GM18499 (cell line): ENCODE results near the gene TEPSIN.

Source experiments
- ATAC-seq: cut with Tn5 transposase; IDR thresholded peaks from one replicate; pipeline ENCODE4 v1.9.1; 2021; ENCODE audit warnings: moderate number of reproducible peaks; ENCODE audit not compliant: insufficient read depth, unreplicated experiment

Gene TEPSIN

GRCh38 chr17:81200695-81201580, 37.9 kb downstream of the TEPSIN start:
- ATAC-seq, result no peak

DNA sequence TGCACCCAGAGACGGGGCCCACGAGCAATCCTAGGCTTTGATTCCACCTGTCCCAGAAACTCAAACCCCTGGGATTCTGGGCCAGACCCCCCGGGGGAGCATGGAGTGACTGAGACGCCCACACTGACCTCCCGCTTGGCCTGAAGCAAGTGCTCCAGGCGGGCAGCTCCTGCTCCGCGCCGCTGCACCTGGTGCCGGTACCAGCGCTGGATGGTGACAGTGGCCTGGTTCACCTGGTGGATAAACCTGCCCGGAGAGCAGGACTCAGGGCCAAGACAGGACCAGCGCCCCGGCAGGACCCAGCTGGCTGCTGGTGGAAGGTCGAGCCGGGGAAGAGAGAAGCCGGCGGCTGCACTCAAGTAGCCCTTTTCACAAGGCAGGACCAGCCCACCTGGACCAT, 38.7 kb downstream of the TEPSIN start:
- ATAC-seq, result no peak

GRCh38 chr17:81199482-81199830, 39.4 kb downstream of the TEPSIN start:
- ATAC-seq, result no peak

DNA sequence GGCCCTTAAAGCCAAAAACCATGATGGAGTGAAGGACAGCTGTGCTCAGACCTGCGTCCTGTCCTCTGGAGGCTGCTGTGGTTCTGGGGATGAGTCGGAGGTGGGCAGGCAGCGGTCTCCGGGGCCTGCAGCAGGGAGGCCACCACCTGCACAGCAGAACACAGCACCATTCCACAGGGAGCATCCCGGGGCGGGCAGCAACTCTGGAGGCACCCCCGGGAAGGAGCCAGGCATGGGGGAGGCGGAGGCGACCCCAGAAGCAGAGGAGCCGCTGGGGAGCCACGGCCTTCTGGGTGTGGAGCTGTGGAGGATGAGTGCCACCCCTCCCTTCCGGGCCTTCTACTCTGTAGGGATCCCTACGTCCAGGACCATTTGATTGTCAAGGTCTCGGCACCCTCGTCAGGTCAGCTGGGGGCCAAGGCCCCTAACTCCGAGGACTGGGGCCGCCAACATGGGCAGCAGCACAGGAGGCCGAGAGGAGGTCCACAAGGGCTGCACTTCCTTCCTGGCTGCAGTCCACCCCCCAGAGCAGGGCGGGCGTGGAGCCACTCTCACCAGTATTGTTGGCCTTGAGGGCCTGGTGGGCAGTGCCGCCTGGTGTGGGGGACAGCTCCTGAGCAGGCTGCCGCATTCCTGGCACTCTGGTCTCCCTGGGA, 39.9 kb downstream of the TEPSIN start:
- no peak for ATAC-seq

GRCh38 chr17:81197831-81198490, 40.9 kb downstream of the TEPSIN start:
- ATAC-seq, result no peak

DNA sequence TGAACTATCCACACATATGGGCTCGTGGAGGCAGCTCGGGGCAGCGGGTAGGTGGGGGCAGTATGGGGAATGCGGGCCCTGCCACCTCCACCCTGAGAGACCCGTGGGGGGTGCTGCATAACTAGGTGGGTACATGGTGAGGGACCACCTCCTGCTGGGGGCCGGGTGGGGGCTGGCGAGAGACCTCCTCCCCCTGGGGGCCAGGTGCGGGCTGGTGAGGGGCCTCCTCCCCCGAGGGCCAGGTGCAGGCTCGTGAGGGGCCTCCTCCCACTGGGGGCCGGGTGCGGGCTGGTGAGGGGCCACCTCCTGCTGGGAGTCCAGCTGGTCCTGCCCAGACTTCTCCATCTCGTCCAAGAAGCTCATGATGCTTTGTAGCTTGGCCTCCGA, 41.5 kb downstream of the TEPSIN start:
- ATAC-seq, result no peak

DNA sequence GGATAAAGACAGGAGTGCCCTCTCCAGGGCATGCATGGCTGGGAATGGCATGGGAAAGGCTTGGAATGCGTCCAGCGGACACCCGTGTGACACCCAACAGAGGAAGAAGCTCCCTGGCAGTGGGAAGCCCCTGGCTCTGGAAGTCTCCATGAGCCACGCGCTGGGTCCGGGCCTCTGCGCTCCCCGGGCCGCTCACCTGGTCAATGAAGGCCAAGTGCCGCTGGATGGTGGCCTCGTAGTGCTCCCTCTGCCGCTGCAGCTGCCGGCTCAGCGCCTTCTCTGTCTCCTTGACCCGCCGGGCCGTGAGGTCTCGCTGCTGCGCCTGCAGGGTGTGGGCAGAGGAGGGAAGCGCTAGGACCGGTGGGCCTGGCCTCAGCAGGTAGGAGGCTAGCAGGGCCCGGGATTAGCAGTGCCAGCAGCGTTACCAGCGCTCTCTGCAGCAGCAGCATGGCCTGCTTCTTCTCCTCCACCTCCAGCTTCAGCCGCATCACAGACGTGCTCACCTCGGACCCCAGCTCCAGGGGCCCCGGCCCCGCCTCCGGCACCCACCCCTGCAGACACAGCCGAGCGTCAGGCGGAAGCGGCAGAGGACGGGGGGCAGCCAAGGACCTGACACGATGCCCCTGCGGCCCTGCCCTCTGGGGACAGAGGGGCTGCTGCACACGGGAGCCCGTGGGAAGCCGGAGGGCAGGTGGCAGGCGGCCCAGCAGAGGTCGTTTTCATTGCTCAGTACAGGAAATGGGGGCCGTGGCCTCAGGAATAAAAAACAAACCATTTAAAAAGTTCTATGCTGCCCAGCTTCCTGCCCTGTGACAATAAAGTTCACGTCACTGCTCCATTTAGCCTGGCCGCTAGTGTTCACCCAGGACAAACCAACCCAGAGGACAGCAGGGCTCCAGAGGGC, 42.1 kb downstream of the TEPSIN start:
- ATAC-seq, result no peak

DNA sequence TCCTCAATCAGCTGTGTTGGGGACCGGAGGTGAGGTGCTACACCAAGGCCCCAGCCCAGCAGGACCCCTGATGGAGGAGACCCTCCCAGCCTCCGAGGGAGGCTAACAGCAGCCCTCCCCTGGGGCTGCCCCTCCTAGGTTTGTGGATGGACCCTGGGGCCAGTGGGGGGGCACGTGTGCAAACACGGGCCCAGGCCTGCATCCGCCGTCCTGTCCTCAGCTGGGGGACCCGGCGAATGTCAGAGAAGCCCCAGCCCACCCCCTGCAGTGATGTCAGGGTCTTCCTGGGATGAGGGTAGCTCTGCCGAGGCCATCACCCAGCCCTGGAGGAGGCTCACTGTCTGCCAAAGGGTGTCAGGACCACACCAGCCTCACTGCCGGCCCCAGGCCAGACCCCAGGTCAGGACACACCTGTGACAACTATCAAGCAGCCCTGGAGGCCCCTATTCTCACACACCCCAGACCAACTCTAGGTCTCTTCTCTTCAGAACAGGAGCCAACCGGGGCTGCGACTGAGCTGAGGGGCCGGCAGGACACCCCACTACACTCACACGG, 42.8 kb downstream of the TEPSIN start:
- no peak for ATAC-seq

- no peak for ATAC-seq
Measured at GRCh38 chr17:81194941-81195901, 43.6 kb downstream of the TEPSIN start.

- no peak for ATAC-seq
Measured at GRCh38 chr17:81194225-81194760, 44.6 kb downstream of the TEPSIN start.

DNA sequence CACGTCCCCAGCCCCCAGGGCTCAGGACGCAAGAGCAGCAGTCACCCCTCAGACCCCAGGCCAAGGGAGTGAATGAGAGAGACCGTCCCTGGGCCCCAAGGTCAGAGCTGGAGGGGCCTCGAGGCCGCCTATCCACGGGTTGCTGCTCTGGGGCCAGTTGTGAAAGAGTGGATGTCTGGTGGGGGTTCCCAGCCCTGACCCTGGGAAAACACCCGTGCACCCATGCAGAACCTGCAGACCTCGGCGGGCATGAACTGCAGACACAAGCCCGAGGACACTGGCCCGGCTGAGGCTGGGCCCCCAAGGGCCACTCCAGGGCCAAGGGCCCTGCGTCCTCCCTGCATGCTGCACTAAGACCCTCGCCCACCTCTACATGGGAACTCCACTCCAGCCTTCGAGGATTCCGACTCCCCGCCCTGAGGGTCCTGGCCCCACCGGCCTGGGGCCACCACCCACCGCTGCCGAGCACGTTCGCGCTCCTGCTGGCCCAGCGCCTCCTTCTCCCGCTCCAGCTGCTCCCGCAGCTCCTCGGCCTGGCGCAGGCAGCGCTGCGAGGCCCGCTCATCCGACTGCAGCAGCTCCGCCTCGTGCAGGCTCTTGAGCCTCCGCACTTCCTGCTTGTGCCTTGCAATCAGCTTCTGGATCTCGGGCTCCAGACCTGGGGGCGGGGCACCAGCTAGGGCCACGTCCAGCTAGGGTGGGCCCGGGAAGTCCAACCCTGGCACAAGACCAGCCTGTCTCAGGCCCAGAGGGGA, 45.2 kb downstream of the TEPSIN start:
- ATAC-seq, result no peak

- no peak for ATAC-seq
Measured at GRCh38 chr17:81193051-81193410, 45.8 kb downstream of the TEPSIN start.

GRCh38 chr17:81192386-81193050, 46.3 kb downstream of the TEPSIN start:
- ATAC-seq, result no peak

GRCh38 chr17:81191646-81192045, 47.2 kb downstream of the TEPSIN start:
- ATAC-seq, result no peak

DNA sequence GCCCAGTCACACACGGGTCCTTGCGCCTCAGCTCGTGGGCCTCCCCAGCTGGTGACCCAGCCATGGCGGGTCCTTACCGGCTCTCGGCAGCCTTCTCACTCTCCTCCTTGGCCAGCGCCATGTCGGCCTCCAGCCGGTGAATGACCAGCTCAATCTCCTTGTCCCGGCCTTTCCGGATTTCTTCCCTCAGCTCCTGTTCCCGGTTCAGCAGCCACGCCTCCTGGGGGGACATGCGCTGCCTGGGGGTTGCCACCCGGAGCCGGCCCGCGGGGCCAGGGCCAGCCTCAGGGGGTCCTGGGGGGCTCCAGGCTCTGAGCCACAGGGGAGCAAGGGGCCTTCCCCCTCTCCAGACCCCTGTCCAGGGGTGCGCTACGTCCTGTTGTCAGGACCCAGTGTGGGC, 47.7 kb downstream of the TEPSIN start:
- ATAC-seq, result no peak

DNA sequence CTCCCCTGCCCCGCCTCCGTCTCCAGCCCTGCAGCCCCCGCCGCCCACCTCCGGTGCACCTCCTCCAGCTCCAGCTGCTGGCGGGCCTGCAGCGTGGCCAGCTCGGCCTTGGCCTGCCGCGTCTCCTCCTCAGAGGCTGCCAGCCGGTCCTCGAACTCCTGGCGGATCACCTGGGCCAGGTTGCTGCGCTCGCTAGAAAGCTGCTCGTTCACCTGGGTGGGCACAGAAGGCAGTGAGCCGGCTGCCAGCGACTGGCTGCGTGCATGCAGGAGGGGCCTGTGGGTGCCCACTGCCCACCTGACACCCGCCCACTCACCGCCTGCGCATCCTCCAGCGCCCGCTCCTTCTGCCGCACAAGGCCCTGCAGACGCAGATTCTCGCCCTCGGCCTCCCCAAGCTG, 48.3 kb downstream of the TEPSIN start:
- no peak for ATAC-seq

- ATAC-seq, result no peak
Measured at GRCh38 chr17:81189670-81190530, 49.0 kb downstream of the TEPSIN start.
